ENCODE results near the gene SLC45A1.

- TF ChIP-seq, protein P1, sequence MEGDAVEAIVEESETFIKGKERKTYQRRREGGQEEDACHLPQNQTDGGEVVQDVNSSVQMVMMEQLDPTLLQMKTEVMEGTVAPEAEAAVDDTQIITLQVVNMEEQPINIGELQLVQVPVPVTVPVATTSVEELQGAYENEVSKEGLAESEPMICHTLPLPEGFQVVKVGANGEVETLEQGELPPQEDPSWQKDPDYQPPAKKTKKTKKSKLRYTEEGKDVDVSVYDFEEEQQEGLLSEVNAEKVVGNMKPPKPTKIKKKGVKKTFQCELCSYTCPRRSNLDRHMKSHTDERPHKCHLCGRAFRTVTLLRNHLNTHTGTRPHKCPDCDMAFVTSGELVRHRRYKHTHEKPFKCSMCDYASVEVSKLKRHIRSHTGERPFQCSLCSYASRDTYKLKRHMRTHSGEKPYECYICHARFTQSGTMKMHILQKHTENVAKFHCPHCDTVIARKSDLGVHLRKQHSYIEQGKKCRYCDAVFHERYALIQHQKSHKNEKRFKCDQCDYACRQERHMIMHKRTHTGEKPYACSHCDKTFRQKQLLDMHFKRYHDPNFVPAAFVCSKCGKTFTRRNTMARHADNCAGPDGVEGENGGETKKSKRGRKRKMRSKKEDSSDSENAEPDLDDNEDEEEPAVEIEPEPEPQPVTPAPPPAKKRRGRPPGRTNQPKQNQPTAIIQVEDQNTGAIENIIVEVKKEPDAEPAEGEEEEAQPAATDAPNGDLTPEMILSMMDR (IDR thresholded peaks at IDR 0.05), result no peak
- TF ChIP-seq POLR2A (IDR thresholded peaks at IDR 0.05), result no peak
Observed at GRCh38 chr1:8274352-8274751, 43.6 kb upstream of the SLC45A1 start.

All from heart left ventricle (tissue), 13 donors.